ENCODE data around the gene UBE2J1.

DNA sequence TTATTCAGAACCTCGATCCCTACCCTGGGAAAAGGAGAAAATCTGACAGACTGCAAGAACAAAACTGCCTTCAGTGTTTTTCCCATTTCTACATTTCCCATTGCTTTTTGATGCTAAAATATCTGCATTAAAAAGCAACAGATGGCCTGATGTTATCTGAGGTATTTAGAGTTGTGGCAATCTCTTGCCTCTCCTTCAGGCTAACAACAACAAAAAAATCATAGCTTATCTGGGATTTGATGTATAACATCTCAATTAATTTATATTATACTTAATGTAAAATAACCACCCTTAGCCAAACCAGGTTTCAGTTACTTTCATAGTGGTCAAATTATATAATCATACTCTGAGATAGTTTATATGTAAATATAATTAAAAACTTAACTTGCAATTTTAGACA, 21.6 kb downstream of the UBE2J1 start:
- TF ChIP-seq, protein P1, sequence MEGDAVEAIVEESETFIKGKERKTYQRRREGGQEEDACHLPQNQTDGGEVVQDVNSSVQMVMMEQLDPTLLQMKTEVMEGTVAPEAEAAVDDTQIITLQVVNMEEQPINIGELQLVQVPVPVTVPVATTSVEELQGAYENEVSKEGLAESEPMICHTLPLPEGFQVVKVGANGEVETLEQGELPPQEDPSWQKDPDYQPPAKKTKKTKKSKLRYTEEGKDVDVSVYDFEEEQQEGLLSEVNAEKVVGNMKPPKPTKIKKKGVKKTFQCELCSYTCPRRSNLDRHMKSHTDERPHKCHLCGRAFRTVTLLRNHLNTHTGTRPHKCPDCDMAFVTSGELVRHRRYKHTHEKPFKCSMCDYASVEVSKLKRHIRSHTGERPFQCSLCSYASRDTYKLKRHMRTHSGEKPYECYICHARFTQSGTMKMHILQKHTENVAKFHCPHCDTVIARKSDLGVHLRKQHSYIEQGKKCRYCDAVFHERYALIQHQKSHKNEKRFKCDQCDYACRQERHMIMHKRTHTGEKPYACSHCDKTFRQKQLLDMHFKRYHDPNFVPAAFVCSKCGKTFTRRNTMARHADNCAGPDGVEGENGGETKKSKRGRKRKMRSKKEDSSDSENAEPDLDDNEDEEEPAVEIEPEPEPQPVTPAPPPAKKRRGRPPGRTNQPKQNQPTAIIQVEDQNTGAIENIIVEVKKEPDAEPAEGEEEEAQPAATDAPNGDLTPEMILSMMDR (IDR thresholded peaks at IDR 0.05; ENCODE audit: insufficient read depth, low read length, poor library complexity, severe bottlenecking): no peak
- no peak for TF ChIP-seq EZH2phosphoT487 (conservative IDR thresholded peaks at IDR 0.05; ENCODE audit: low read length)

All from SU-DHL-6 (cell line).